WERI-Rb-1 (cell line): ENCODE measurements around the gene TEKT5.
"Not testable (repeated sequence)": the region's sequence is repeated elsewhere in the genome, so short reads cannot be mapped to it uniquely, and the experiment has no call there.

Source experiments
- DNase-seq: peaks from one replicate; pipeline ENCODE4 v3.0.0-alpha.2; 2020
- H3K27ac ChIP-seq: fragments of 250-450 bp; sonication (Bioruptor Pico); 2 replicates; pipeline ENCODE4 v1.5.1; 2020; ENCODE audit warnings: mild to moderate bottlenecking, moderate library complexity
- H3K27me3 ChIP-seq: fragments of 250-450 bp; sonication (Bioruptor Pico); 2 replicates; pipeline ENCODE4 v1.5.1; 2021; ENCODE audit warnings: mild to moderate bottlenecking, low read depth, moderate library complexity; ENCODE audit not compliant: insufficient read depth, severe bottlenecking
- H3K36me3 ChIP-seq: fragments of 250-450 bp; sonication (Bioruptor Pico); 2 replicates; pipeline ENCODE4 v1.5.1; 2020; ENCODE audit warnings: mild to moderate bottlenecking, moderate library complexity
- H3K4me3 ChIP-seq: 2 replicates; pipeline ENCODE4 v1.5.1; 2011; ENCODE audit warnings: low read depth, mild to moderate bottlenecking, control low read depth, low read length
- H3K9me3 ChIP-seq: fragments of 250-450 bp; sonication (Bioruptor Pico); 2 replicates; pipeline ENCODE4 v1.5.1; 2021; ENCODE audit warnings: mild to moderate bottlenecking, moderate library complexity; ENCODE audit not compliant: severe bottlenecking
- CTCF ChIP-seq: IDR thresholded peaks from 2 replicates; pipeline ENCODE4 v1.5.1; 2011; ENCODE audit warnings: low read depth, mild to moderate bottlenecking, control low read depth, inconsistent platforms, low read length

TEKT5 gene

GRCh38 chr16:10641555-10641952 is 53.2 kb downstream of the TEKT5 start:
- Histone ChIP-seq H3K27me3 (no peaks in the 10 kb centered on the region), H3K36me3 (no peaks in the 10 kb centered on the region), H3K4me3 (no peak overlapping the region), H3K9me3 (no peaks in the 10 kb centered on the region), H3K27ac (no peak overlapping the region)
- DNase-seq = no peak
- TF ChIP-seq CTCF = no peak

GRCh38 chr16:10640934-10641333 is 53.8 kb downstream of the TEKT5 start:
- Histone ChIP-seq H3K27ac (no peak overlapping the region), H3K9me3 (no peaks in the 10 kb centered on the region), H3K27me3 (no peaks in the 10 kb centered on the region), H3K36me3 (no peaks in the 10 kb centered on the region), H3K4me3 (no peak overlapping the region)
- no peak for TF ChIP-seq CTCF
- DNase-seq = no peak

GRCh38 chr16:10638101-10638500 is 56.6 kb downstream of the TEKT5 start:
- no peak for TF ChIP-seq CTCF
- Histone ChIP-seq H3K4me3 (no peak overlapping the region), H3K27ac (no peak overlapping the region), H3K27me3 (no peaks in the 10 kb centered on the region), H3K9me3 (no peaks in the 10 kb centered on the region), H3K36me3 (no peaks in the 10 kb centered on the region)
- DNase-seq = no peak

GRCh38 chr16:10637337-10638037 is 57.2 kb downstream of the TEKT5 start:
- H3K27me3 ChIP-seq = no peaks in the 10 kb centered on the region
- H3K4me3 ChIP-seq = no peak overlapping the region
- no peak overlapping the region for H3K27ac ChIP-seq
- no peaks in the 10 kb centered on the region for H3K36me3 ChIP-seq
- no peak for DNase-seq
- TF ChIP-seq CTCF = no peak
- no peaks in the 10 kb centered on the region for H3K9me3 ChIP-seq

- no peaks in the 10 kb centered on the region for H3K27me3 ChIP-seq
- no peaks in the 10 kb centered on the region for H3K36me3 ChIP-seq
- TF ChIP-seq CTCF = no peak
- H3K9me3 ChIP-seq = no peaks in the 10 kb centered on the region
- H3K27ac ChIP-seq = no peak overlapping the region
- DNase-seq = no peak
- no peak overlapping the region for H3K4me3 ChIP-seq
These were observed 59.2 kb downstream of the TEKT5 start for GRCh38 chr16:10635365-10636021.

- not testable (repeated sequence) for H3K27me3 ChIP-seq, H3K27ac ChIP-seq, H3K9me3 ChIP-seq, H3K4me3 ChIP-seq, DNase-seq, H3K36me3 ChIP-seq
These were observed 61.3 kb downstream of the TEKT5 start for GRCh38 chr16:10633429-10633828.
